OCI-M1 (cell line): ENCODE measurements around the gene TTC24.
A peak's percentile ranks its signal among the peaks of the same experiment; 100 is the strongest.
"Not testable (repeated sequence)": the region's sequence is repeated elsewhere in the genome, so short reads cannot be mapped to it uniquely, and the experiment has no call there.

ENCODE experiments used
- DNase-seq: peaks from one replicate; lab custom pipeline; 2025; lab: John Stamatoyannopoulos, UW

TTC24 gene

DNA sequence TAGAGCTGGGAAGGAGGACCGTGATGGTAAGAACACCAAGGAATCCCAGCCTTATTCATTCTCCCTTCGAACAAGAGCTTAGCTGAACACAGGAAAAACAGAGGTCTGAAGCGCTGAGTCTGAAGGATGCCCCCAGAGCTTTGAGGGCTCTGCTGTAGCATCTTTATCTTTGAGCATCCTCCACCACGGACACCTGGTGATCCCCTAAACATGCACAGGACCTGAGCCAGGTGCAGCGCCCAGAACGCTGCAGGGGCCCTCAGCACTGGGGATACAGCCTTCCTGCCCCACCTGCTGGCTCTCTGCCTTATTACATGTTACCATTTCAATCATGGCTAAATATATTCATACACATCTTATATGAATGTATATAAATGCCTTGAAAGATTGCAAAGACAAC is 29.5 kb downstream of the TTC24 start:
- peak; percentile 69 for DNase-seq

DNA sequence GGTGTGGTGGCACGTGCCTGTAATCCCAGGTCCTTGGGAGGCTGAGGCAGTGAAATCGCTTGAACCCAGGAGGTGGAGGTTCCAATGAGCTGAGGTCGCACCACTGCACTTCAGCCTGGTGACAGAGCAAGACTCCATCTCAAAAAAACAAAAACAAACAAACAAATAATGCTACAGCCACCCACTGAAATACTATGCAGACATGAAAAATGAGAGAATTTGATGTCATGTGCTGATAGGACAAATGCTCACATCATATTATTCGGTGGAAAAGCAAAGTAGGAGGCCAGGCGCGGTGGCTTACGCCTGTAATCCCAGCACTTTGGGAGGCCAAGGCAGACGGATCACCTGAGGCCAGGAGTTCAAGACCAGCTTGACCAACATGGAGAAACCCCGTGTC is 30.5 kb downstream of the TTC24 start:
- not testable (repeated sequence) for DNase-seq

DNA sequence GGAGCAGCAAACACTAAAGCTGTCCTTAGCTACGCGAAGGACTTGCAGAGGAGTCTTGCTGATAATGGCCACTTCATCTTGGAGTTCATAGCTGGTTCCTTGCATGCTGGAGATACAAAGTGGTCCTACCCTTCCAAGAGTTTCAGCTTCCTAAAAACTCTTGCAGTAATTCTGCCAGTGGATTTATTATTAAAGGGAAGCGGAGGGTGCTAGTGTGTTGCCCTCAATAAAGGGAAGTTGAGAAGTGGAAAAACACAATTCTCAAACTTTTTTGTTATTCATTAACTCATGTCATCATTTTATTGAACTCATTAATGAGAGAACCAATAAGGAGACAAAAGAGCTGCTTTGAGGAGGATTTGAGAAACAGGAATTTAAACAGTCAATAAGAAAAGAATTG is 33.1 kb downstream of the TTC24 start:
- DNase-seq: no peak

- DNase-seq: no peak
These were observed 36.4 kb downstream of the TTC24 start for GRCh38 chr1:156615946-156616345.

GRCh38 chr1:156616463-156616862 is 36.9 kb downstream of the TTC24 start:
- peak; percentile 72 for DNase-seq

GRCh38 chr1:156618853-156619581 is 39.5 kb downstream of the TTC24 start, which contains the start of gene HAPLN2:
HAPLN2 (plus strand) TSS chr1:156619415; CDS start chr1:156623491, 4,076 bp downstream.
- peak; percentile 43 for DNase-seq

DNA sequence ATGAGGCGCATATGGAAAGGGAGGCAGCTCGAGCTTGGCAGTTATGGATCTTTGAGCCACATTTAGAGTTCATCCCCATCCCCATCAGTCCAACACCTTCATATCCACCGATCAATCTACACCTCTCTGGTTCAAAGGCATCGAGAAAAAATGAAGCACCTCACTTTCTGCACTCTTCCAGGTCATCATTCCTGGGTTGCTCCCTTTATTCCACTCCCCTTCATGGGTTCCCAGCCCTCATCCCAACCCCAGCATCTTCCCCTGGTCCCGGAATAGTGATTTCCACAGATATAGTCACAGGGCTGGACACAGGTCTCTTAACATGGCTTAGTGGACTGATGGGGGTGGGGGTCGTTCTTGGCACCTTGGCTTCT is 40.0 kb downstream of the TTC24 start:
- DNase-seq: no peak

- no peak for DNase-seq
These were observed 43.2 kb downstream of the TTC24 start for GRCh38 chr1:156622581-156623297.

GRCh38 chr1:156623946-156624813 is 44.7 kb downstream of the TTC24 start:
- DNase-seq: peak; percentile 43

DNA sequence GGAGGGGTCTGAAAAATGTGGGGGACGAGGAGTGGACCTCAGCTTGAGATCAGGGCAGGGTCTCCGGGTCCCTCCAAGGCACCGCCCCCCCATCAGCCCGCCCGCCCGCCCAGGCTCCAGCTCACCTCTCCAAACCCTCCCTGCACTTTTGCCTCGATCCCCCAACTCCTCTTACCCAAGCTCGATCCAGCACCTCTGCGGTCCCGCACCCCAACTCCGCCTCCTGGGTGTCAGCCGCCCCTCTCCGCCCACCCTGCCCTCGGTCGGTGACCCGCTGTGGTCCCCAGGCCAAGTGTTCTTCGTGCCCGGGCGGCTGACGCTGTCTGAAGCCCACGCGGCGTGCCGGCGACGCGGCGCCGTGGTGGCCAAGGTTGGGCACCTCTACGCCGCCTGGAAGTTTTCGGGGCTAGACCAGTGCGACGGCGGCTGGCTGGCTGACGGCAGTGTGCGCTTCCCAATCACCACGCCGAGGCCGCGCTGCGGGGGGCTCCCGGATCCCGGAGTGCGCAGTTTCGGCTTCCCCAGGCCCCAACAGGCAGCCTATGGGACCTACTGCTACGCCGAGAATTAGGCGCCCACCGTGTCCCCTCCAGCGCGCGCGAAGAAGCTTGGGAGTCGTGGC is 45.4 kb downstream of the TTC24 start:
- DNase-seq: no peak

DNA sequence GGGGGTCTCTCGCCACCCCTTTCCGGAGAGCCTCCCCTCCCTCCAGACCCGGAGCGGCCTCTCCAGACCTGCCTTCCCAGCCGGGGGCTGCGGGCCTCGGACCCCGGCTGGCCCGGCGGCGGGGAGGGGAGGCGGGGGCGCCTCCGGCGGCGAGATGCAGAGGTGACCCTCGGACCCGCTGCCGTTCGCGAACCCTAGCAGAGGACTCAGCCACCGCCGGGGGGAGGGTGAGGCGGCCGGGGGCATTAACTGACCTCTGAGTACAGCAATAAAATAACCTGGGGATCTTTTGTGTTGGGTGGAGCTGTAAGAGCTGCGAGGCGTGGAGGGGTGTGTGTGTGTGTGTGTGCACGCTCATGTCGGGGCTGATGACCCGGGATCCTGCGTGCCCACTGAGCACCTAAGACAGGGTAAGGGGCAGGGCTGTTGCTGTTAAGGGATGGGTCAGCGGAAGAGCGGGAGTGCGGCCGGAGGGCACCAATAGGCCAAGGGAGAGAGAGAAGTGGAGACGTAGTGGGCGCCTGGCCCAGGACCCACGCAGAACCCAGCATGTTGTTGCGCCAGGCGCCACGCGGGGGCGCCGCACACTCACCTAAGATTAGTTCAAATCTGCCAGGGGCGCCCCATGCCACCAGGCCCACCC is 46.0 kb downstream of the TTC24 start:
- peak; percentile 71 for DNase-seq

DNA sequence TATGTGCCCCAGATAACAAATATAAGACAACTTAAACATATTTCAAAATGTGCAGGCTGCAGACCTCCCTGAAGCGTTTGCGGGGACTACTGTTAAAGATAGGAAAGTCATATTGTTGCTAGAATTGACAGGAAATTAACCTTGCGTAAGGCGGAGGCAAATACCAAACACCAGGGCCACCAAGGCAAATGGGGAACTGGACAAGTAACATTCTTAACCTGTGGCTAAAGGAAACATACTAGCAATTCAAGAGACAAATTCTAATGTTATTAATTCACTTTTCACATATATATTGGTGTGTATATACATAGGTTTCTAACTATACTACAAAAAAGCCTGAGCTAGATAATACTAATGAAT is 46.5 kb downstream of the TTC24 start:
- no peak for DNase-seq

- DNase-seq: peak; percentile 82
These were observed 47.9 kb downstream of the TTC24 start for GRCh38 chr1:156627313-156627880.

DNA sequence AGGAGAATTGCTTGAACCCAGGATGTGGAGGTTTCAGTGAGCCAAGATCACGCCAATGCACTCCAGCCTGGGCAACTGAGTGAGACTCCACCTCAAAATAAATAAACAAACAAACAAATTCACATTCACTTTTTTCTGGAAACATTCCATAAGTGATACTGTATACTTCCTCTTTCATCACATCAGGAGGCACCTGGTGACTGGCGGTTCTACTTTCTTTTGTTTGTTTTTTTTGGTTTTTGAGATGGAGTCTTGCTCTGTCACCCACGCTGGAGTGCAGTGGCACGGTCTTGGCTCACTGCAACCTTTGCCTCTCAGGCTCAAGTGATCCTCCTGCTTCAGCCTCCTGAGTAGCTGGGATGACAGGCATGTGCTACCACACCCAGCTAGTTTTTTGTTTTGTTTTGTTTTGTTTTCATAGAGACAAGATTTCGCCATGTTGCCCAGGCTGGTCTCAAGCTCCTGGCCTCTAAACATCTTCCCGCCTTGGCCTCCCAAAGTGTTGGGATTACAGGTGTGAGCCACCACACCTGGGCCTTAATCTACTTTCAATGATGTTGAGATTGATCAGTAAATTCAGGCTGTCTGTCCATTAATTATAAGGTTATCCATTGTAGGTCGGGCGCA is 50.4 kb downstream of the TTC24 start:
- DNase-seq: no peak

- not testable (repeated sequence) for DNase-seq
These were observed 51.6 kb downstream of the TTC24 start for GRCh38 chr1:156631152-156631551.

GRCh38 chr1:156632355-156632754 is 52.8 kb downstream of the TTC24 start:
- no peak for DNase-seq
